HG03575 (cell line): Measurements from ENCODE around the gene SPINT2.
"Not testable (repeated sequence)": the region's sequence is repeated elsewhere in the genome, so short reads cannot be mapped to it uniquely, and the experiment has no call there.

ENCODE experiments used
- ATAC-seq: cut with Tn5 transposase; IDR thresholded peaks from one replicate; pipeline ENCODE4 v1.9.1; 2021; ENCODE audit not compliant: unreplicated experiment, insufficient number of reproducible peaks, low FRiP score; ENCODE audit errors: extremely low read depth

Gene SPINT2, protein sequence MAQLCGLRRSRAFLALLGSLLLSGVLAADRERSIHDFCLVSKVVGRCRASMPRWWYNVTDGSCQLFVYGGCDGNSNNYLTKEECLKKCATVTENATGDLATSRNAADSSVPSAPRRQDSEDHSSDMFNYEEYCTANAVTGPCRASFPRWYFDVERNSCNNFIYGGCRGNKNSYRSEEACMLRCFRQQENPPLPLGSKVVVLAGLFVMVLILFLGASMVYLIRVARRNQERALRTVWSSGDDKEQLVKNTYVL

GRCh38 chr19:38264486-38265212 lies at the start of gene SPINT2:
Gene SPINT2, plus strand, starts transcription at chr19:38264573. Its CDS starts 320 bp downstream, at chr19:38264893.
- no peak for ATAC-seq

DNA sequence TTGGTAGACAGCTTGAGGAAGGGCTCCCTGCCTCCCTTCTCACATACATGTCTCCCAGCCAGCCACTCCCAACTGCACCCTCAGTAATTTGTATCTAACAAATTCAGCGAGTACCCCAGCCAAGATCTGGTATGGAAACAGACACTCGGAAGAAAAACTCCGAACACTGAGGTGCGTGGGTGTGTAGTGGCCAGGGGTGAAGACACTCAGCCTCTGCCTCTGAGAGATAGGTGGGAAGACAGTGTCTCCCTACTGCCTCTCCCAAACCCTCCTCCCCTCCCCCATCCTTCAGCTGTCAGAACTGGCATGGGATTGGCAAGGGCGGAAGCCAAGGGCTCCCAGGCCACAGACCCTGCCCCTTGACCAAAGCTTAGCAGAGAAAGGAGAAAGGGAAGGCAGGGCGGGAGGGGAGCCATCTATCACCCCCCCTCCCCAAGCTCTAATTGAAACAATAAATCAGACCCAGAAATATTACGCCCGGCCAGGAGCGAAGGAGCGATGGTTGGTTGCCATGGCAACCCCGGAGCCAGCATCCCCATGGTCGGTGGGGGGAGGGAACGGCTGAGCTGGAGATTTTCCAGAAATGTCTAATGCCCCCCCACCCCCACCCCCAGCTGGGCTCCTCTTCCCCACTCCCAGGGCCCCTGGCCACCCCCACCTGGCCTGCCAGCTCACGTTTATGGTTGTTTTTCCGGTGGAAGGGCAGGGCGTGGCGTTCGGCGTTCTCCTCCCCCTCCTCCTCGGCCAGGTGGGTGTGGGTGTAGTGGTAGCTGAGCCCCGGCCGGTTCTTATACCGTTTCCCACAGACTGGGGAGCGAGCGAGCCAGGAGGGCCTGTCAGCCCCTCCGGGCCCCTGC lies 47.4 kb upstream of the SPINT2 start:
- no peak for ATAC-seq

DNA sequence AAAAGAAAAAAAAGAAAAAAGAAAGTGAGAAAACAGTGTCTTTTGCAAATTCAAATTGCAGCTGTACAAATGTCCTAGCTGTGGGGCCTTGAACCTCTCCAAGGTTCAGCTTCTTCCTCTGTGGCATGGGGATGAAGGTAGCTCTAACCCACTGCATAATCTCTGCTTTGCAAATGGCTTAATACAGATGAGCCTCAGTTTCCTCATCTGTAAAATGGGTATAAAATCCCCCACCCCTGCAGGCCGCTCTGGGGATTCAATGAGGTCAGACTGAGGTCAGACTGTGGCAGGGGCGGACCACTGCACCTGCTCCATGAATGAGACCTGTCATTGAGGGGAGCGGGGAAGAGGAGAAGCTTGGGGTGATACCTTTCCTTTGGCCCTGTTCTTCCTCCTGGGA lies 46.2 kb upstream of the SPINT2 start:
- ATAC-seq, result no peak

DNA sequence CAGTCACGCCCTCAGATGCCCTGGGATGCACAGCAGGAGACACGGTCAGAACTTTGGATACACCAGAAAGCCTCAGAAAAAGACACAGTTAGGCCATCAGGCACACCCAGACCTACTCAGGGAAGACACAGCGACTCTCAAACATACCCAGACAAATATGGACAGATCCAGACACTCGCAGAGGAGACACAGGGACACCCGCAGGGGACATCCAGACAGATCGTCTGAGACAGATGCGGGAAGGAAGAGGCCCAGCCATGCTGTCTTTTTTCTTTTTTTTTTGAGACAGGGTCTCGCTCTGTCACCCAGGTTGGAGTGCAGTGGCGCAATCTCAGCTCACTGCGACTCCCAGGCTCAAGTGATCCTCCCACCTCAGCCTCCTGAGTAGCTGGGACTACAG lies 45.2 kb upstream of the SPINT2 start:
- no peak for ATAC-seq

GRCh38 chr19:38221421-38221820 lies 43.0 kb upstream of the SPINT2 start:
- no peak for ATAC-seq

- ATAC-seq, result no peak
Observed at GRCh38 chr19:38221919-38222830, 42.2 kb upstream of the SPINT2 start.

GRCh38 chr19:38223119-38223523 lies 41.3 kb upstream of the SPINT2 start:
- no peak for ATAC-seq

DNA sequence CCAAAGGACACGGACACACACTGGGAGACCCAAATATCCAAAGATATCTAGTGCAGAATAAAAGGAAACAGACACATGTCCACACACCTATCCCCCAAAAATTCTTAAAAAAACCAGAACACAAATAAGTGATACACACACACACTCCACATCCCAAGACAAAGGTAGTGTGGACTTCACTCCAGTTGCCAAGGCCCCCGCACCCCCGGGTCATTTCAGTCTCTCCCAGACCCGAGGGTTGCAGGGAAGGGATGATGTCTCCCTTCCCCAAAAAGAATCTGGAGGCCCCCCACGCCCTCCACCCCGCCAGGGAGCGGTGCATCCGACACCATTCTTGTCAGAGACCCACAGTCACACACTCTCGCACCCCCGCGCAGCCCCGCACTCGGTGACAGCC lies 40.8 kb upstream of the SPINT2 start:
- ATAC-seq, result no peak

- ATAC-seq, result no peak
Observed at GRCh38 chr19:38224014-38224862, 40.1 kb upstream of the SPINT2 start, which contains the start of gene DPF1. Gene DPF1, minus strand, starts transcription at chr19:38224222. Its CDS starts 80 bp downstream, at chr19:38224142.

DNA sequence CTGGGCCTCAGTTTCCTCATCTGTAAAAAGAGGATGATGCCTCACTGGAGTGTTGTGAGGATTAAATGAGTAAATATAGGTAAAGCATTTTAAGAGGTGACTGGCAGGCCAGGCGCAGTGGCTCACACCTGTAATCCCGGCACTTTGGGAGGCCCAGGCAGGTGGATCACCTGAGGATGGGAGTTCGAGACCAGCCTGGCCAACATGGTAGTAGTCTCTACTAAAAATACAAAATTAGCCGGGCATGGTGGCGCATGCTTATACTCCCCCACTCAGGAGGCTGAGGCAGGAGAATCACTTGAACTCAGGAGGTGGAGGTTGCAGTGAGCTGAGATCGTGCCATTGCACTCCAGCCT lies 39.5 kb upstream of the SPINT2 start:
- not testable (repeated sequence) for ATAC-seq

DNA sequence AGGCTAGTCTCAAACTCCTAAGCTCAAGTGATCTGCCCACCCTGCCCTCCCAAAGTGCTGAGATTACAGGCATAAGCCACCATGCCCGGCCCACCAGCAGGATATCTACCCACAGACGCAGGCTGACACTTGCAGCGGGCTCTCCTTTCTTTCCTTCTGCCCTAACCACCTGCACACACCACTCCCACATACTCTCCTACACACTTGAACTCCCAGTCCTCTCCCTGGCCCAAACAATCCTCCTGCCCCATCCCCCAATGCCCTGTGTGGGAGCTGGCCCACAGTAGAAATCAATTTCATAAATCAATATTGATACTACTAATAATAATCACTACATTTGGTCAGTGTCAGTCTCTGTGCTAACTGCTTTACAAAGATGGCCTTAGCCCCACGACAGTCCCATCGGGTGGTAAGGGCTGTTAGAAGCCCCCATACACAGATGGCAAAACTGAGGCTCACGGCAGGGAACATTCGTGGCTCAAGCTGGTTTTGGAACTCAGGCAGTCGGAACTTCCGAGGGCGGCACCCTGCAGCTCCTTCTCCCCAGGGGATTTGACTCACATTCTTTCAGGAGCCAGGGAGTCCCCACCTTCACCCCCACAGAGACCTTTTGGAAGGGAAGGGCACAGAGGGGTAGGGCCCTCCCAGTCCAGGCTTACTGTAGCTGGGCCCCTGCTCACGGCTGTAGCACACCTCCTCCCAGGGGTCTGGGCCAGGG lies 36.9 kb upstream of the SPINT2 start:
- ATAC-seq, result no peak

- ATAC-seq, result no peak
Observed at GRCh38 chr19:38228005-38228377, 36.4 kb upstream of the SPINT2 start.

GRCh38 chr19:38228491-38229439 lies 35.6 kb upstream of the SPINT2 start:
- no peak for ATAC-seq

GRCh38 chr19:38229585-38230073 lies 34.7 kb upstream of the SPINT2 start:
- no peak for ATAC-seq

DNA sequence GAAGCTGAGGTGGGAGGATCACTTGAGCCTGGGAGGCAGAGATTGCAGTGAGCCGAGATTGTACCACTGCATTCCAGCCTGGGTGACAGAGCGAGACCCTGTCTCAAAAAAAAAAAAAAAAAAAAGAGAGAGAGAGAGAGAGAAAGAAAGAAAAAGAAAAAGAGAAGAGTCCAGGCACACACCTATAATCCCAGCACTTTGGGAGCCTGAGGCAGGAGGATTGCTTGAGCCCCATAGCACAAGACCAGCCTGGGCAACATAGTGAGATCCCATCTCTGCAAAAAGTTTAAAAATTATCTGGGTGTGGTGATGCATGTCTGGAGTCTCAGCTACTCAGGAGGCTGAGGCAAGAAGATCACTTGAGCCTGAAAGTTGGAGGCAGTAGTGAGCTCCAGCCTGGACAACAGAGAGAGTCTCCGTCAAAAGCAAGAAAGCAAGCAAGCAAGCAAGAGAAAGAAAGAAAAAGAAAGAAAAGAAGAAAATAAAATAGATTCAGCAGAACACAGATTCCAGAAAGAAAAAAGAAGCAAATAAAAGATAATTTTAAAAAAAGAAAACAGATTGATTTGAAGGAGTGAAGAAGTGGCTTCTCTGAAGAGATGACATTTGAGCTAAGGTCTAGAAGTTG lies 33.8 kb upstream of the SPINT2 start:
- ATAC-seq, result not testable (repeated sequence)

- no peak for ATAC-seq
Observed at GRCh38 chr19:38231918-38232317, 32.5 kb upstream of the SPINT2 start.
